Stimulated activated CD8-positive, alpha-beta memory T cell treated with anti-CD3 and anti-CD28 coated beads, Interleukin-12 subunit alpha, Interleukin-12 subunit beta, amount 100 ng/mL, for 4 hours (primary cell): ENCODE results near the gene CTTN.
"Not testable (repeated sequence)": the region's sequence is repeated elsewhere in the genome, so short reads cannot be mapped to it uniquely, and the experiment has no call there.

ENCODE experiments used
- DNase-seq: peaks from one replicate; pipeline ENCODE4 v3.0.0-alpha.2; 2020; ENCODE audit warnings: low read depth

Gene CTTN

DNA sequence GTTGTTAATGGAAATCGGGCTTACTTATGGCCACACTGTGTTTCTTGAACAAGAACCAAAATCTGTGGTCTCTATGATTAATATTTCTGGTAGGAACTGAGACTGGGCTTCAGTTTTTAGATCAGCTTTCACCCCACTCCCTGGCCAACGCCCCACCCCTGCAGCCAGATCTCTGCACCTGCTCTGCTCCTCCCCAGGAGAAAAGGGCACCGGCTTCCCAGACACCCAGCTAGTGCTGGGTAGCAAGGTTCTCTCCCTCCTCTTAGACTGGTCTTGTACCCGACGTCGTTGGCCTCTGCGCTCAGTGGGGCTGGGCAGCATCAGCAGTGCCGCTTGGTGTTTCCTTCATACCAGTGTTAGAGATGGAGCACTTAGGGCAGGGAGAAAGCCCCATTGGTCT is 17.0 kb upstream of the CTTN start:
- DNase-seq = no peak

DNA sequence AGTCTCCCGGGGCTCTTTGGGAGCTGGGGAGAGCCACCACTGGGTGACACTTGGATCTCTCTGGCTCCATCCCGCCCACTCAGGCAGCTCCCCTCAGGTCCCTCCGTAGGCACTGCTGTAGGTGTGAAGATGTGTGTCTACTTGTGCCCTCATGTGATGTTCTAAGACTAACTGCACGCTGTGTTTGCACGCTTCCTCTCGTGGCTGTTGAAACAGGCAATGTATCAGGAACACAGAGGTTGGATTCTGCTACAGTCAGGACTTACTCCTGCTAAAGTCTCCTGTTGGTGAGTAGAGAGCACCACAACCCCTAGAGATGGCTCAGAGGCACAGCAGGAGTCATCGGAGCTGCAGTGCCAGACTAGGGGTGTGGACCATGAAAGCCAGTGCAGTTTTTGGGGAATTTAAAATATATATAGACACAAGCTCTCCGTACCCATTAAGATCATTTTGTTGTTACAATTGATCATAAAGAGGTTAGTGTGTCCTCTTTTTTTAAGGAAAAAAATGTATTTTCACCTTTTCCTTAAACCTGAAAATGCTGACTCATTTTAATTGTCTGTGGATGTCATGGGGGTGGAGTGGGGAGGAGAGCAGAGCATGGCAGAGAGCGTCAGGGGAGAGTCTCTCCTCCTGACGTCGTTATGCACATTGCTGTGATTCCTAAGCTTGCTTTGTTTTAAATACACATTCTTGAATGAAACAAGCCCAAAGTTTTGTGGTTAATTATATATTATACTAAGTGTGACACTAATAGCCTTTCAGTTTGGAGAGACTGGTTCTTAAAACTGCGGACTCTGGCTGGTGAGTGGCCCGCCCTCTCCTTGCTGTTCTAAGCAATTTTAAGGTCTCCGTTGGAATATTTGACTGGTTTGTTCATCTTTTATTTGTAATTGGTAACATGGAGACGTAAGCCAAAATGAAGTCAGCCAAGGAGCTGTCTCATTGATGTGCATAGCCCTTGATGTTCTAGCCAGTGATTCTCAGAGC is 16.2 kb upstream of the CTTN start:
- DNase-seq = no peak

DNA sequence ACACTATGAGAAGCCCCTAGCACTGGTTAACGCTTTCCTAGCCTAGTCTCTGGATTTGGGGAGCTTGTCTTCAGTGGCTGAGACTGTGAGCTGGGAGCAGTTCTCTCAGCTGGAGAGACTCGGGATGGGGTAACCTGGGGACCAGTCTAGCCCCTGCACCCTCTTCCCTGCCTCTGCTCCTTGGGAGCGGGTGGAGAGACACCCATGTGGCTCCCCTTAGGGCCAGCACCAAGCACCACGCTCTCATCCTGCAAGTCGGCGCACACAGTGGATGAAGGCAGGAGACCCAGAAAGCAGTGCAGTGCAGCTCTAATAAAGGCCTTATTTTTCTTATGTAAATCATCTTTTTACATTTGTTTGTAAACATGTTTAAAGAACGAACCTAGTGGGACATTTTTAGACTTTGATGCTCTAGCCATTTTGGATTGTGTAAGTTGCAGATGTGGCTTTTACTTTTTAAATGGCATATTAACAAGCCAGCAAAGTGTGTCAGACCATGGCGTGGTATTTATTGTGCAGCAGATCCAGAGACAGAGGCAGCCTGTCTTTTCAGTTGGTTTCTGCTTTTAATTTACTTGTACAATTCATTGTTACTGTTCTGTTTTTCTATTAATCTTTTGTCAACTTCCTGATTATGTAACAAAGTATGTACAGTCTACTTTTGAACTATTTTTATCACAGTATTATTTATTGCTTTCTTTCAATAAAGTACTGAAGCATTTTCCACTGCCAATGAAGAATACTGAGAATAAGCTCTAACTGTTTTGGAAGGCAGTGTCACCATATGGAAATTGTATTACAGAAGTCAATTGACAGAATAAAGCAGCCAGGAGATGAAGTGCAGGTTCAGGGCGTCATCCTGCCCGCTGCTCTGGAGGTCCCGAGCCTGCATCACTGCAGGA is 14.4 kb upstream of the CTTN start:
- no peak for DNase-seq

DNA sequence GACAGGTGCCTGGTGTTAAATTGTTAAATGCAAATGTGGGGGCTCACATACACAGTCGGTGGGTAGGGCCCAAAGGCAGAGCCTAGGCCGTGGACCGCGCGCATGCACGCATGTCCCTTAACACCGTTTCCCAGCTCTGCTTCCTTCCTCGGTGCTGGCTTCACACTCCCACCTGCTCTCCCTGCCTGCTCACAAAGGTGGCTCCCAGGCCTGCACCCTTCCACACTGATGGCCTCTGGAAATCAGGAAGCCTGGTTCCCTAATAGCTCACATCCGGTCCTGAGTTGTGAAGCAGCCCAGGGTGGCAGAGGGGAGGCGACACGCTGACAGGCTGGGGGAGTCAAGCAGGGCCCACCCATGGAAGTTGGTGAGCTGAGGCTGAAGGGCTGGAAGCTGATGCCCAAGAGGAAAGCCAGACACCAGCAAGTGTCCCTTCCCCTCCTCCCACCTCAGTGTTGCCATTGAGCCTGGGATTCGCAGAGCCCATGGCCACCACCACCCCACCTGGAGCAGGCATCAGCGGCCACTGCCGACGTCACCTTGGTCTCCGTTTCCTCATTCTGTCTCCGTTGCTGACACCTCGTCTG is 13.7 kb upstream of the CTTN start:
- no peak for DNase-seq

DNA sequence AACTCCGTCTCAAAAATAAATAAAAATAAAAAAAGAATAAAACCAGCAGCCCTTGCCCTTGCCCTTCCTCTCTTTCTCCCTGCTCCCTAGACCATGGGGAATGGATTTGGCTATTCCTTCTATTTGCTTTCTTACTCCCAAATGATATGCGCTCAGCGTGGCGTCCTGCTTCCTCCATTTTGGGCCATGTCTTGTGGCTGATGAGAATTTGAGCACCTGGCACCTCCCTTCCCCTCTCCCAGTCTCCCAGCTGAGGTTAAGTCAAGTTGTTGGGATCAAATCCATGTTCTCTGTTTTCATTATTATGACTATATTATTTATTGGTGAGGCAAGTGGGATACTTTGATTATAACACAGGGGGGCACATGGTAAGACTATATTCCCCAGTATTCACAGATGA is 10.8 kb upstream of the CTTN start:
- no peak for DNase-seq

DNA sequence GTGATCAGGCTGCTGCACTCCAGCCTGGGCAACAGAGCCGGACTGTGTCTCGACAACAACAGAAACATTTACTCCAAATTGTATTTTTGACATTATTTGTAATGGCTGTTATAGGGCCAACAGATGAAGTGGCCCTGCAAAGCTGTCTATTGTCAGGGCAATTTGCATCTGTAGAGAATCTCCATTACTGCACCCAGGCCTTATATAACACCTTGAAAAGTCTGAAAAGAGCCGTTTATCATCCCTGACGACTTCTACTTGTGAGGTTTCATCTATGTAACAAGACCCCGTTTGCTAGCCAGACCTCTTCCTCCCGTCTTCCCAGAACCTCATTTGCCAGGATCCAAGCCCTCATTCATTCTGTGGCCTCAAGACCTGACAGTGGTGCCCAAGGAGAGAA is 9.1 kb upstream of the CTTN start:
- DNase-seq = no peak

DNA sequence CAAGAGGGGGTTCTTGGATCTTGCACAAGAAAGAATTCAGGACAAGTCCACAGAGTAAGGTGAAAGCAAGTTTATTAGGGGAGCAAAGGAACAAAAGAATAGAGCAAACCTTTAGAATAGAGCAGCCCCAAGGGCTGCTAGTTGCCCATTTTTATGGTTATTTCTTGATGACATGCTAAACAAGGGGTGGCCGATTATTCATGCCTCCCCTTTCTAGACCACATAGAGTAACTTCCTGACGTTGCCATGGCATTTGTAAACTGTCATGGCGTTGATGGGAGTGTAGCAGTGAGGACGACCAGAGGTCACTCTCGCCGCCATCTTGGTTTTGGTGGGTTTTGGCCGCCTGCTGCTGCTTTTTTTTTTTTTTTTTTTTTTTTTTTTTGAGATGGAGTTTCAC is 7.4 kb upstream of the CTTN start:
- not testable (repeated sequence) for DNase-seq

DNA sequence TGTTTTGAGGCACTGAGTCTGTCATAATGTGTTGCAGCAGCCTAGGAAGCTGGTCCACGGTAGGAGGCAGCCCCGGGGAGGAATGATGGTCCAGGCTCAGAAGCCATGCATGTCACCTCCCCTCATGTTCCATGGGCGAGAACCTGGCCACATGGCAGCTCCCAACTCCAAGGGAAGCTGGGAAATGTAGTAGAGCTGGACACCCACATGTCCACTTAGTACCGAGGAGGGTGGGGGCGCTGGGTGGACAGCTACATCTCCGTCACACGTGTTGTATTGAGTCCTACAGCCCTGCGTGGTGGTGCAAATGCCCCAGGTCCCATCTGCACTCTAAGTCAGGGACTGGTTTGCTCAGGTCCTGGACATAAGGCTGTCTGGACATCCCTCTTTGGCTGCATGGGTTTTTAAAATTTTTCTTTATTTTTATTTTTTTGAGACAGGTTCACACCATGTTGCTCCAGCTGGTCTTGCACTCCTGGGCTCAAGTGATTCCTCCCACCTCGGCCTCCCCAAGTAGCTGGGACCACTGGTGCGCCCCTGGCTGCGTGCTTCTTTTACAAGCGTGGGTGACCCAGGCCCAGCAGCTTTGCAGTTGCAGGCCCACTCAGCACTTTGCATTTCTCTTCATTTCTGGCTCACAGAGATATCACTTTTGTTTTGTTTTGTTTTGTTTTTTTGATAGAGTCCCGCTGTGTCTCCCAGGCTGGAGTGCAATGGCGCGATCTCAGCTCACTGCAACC is 3.9 kb upstream of the CTTN start:
- DNase-seq = no peak

DNA sequence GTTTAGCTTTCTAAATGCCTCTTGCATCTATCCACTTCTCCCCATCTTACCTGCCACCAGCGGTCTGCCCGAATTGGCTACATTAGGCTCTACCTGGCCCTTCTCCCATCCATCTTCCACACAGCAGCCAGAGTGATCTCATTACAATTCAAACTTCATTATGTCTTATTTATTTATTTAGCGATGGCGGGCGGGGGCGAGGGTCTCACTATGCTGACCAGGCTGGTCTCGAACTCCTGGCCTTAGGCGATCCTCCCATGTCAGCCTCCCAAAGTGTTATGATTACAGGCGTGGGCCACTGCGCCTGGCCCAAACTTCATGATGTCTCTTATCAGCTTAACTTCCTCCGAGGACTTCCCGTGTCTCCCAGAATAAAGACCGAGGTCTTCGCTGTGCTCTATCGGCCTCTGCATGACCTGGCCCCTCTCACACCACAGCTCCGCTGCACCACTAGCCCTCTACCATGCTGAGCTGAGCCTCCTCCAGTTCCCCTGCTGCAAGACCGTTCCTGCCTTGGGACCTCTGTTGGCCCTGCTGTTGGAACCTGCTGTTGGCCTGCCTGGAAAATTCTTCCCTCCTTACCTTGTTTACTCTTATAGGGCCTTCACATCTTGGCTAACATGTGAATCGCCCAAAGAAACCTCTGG is 870 bp upstream of the CTTN start:
- no peak for DNase-seq

DNA sequence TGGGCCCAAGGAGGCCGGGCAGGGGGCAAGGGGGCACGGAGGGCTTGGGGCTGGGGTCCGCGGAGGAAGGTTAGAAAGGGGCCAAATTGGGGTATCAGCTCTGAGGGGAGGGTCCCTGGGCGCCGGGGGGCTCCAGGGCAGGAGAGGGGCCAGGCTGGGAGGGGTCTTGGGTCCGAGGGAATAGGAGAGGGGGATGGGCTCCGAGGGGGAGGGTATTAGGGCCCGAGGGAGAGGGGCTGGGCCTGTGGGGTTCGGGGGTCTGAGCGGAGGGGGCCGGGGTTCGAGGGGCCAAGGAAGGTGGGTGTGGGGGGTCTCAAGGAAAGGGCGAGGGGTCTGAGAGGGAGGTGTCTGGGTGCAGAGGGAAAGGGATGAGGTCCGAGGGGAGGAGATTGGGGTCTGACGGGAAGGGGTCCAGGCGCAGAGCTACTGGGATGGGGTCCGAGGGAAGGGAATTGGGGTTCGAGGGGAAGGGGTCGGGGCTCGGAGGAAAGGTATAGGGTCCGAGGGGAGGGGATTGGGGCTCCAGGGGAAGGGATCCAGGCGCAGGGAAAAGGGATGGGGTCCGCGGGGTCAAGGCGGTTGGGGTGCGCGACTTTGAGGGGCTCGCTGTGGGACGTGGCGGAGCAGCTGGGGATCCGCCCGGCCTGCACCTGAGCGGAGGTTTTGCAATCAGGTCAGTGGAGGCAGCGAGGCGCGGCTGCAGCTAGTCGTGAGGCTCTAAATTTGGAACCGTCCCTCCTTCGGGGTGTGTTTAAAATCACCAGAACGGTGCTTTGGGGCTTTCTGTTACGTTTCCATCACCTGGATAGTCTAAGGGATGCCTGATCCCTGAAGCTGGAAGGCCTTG is 728 bp downstream of the CTTN start:
- DNase-seq = no peak

DNA sequence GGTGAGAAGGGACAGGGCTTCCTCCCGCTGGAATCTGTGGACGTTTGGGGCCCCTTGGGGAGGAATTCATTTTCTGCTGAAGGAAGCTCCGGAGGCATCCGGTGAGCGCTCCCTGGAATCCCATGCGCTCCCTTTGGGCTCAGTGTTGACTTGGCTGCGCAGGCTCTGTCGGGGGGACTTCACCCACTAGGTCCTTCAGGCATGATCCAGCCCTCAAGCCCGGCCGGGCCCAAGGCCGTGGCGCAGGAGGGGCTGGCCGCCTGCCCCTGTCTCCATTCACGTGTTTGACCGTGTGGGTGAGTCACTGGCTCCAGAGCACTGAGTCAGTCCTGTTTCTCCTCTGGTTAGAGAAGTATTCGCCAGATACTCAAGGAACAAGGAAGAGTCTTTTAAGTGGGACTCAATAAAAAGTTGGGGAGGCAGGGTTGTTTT is 1.4 kb downstream of the CTTN start:
- no peak for DNase-seq

DNA sequence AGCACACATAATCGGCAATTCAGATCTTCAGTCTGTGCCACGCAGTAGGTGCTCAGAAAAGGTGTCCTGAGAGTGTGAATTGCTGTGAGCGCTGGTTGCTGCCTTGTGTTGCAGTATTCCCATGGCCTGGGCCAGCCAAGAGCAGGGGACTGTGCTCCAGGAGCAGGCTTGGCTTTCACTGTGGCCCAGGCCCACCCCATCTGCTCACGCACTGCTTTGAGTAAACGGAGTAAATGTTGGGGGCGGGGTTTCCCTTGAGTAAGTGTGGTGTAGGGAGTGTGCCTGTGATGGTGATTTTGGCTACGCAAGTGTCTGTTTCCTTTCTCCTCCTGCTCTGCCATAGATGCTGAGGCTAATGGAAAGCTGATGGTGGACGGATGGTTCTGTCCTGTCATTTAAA is 2.3 kb downstream of the CTTN start:
- DNase-seq = no peak

DNA sequence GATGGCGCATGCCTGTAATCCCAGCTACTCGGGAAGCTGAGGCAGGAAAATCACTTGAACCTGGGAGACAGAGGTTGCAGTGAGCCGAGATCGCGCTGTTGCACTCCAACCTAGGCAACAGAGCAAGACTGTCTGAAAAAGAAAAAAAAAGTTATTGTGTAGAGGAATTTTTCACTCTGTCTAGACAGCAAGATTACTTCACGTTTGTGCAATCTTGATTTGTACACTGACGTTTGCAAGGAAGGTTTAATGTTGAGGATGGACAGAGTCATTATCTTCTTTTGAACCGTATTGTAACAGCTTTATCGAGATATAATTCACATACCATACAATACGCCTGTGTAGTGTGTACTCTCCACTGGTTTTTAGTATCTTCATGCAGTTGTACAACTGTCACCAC is 3.7 kb downstream of the CTTN start:
- DNase-seq = no peak

DNA sequence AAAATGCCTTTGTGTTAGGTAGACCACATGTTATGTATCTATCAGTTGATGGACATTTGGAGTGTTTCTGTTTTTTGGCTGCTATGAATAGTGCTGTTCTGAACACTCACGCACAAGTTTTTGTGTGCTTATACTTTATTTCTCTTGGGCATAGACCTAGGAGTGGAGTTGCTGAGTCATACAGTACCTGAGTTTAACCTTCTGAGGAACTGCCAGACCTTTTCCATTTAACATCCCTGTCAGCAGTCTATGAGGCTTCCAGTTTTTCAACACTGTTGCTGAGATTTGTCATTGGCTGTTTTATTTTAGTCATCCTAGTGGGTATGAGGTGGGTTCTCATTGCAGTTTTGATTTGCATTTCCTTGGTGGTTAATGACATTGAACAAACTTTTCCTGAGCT is 4.4 kb downstream of the CTTN start:
- no peak for DNase-seq

DNA sequence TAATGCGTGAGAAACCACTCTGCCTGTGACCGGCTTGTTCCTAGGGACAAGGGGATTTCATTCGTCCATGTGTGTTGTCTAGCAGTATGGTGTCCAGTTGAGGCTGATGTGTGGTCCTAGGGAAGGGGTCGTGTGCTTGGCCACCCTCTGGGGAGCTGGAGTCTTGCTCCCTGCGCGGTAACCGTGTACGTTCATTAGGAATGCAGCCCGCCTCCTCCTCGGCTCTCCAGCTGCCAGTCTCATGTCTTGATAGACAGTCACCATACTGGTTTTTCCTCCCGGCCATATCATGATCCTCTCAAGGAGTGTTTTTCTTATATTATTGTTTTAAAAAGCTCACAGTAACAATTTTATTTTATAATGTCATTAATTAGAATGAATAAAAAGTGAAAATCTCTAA is 5.9 kb downstream of the CTTN start:
- DNase-seq = no peak

DNA sequence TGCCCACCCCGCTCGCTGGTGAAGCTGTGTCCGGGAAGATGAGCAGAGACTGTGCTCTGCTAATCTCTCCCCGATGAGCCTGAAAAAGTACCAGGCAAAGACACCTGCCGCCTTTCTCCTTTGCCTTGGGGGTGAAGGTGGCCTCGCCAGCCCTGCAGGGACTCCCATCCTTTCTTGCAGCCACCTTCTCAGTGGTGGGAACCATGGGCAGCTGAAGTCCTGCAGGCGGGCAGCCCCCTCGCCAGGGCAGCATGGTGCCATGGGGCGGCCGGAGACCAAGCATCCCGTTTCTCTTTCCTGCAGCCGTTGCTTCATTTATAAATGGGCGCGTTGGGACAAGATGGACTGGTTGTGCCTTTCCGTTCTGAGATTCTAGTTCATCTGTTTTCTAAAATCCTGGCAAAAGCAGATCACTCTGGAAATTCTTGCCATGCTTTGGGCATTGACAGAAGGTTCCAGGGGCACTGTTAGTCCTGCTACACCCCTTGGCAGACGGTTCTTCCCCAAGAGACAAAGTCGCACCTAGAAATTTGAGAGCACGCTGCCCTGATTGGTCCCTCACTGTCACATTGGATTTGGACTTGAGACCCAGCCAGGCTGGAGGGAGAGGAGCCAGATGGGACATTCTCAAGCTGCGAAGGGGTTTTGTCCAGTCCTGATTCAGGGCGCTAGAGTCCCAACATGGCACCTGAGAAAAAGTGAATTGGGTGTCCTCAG is 7.5 kb downstream of the CTTN start:
- DNase-seq = no peak

DNA sequence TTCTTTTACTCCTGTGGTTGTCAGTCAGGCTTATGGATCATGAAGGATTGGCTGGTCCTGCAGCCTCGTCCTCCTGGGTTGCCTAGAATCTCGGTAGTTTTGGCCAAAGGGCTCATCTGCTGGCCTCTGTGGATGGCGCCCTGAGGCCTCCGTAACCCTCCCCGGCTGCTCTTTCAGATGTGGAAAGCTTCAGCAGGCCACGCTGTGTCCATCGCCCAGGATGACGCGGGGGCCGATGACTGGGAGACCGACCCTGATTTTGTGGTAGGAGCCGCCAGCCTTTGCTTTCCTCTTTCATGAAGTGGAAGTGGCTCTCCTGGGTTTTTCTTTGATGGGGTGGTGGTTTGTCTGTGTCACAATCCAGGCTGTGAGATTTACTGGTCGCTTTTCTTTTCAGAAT is 8.8 kb downstream of the CTTN start:
- no peak for DNase-seq

DNA sequence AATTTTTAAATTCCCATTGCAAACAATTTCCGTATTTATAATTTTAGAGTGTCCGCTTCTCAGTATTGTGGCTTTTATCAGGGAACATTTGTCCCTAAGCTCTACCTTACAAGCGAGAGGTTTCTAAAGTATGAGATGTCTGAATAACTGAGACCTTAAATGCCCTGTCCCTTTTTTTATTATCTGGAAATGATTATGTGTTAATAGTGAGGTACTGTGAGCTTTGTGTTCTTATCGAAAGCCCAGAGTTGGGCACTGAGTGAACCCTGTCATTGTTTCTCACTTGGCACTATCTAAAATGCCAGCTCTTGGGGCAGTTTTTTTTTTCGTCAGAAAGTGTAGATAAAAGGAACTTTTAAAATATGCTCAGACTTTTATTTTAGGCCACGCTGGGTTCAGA is 9.5 kb downstream of the CTTN start:
- no peak for DNase-seq

DNA sequence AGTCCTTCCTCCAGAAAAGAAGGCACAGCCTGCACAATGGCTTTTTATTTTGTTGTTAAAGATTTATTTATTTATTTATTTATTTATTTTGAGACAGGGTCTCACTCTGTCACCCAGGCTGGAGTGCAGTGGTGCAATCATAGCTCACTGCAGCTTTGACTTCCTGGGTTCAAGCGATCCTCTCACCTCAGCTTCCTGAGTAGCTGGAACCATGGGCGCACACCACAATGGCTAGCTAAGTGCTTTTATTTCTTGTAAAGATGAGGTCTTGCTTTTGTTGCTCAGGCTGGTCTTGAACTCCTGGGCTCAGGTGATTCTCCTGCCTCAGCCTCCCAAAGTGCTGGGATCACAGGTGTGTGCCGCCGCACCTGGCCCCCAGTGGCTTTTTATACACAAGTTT is 10.0 kb downstream of the CTTN start:
- DNase-seq = not testable (repeated sequence)

DNA sequence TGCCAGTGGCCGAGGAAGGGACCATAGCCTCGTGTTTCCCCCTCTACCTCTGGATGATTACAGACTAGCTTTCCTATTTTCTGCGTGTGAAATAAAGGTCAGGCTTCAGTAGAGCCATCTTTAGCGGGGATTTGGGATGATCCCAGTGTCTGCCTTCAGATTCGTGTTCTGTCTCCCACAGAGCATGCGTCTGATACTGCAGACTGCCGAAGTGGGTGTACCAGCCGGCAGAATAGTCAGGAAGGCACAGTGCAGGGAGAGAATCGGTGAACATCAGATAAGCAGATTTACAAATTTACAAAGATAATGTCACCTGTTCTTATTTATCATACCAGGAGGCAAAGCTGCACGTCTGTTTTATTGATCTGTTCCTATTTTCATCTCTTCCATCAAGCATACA is 11.1 kb downstream of the CTTN start:
- DNase-seq = no peak
